Stimulated activated CD4-positive, alpha-beta T cell treated with anti-CD3 and anti-CD28 coated beads, Interleukin-1b, Interleukin-23, amount 100 ng/mL, for 4 hours (primary cell): ENCODE data around the gene GAS7.
"Not testable (repeated sequence)": the region's sequence is repeated elsewhere in the genome, so short reads cannot be mapped to it uniquely, and the experiment has no call there.

Experiments used
- DNase-seq, 2 donors: peaks; one replicate each; pipeline ENCODE4 v3.0.0-alpha.2; 2020; ENCODE audit warnings: low read depth in 2 of 2

Gene GAS7

GRCh38 chr17:10072556-10073425 is 125.6 kb downstream of the GAS7 start:
- no peak for DNase-seq

- no peak for DNase-seq
These were observed 126.3 kb downstream of the GAS7 start for GRCh38 chr17:10072086-10072485.

- DNase-seq = no peak
These were observed 127.3 kb downstream of the GAS7 start for GRCh38 chr17:10071141-10071540.

GRCh38 chr17:10070690-10071089 is 127.7 kb downstream of the GAS7 start:
- DNase-seq = no peak

GRCh38 chr17:10069301-10069700 is 129.1 kb downstream of the GAS7 start:
- no peak for DNase-seq

- no peak for DNase-seq
These were observed 130.8 kb downstream of the GAS7 start for GRCh38 chr17:10067446-10068143.

GRCh38 chr17:10064536-10064935 is 133.9 kb downstream of the GAS7 start:
- no peak for DNase-seq

GRCh38 chr17:10063730-10064241 is 134.6 kb downstream of the GAS7 start:
- DNase-seq = no peak

GRCh38 chr17:10062691-10063385 is 135.6 kb downstream of the GAS7 start:
- DNase-seq = no peak

GRCh38 chr17:10061111-10061845 is 137.1 kb downstream of the GAS7 start:
- DNase-seq = no peak

GRCh38 chr17:10060526-10060925 is 137.9 kb downstream of the GAS7 start:
- no peak for DNase-seq

- DNase-seq = no peak
These were observed 138.7 kb downstream of the GAS7 start for GRCh38 chr17:10059684-10060211.

- no peak for DNase-seq
These were observed 139.3 kb downstream of the GAS7 start for GRCh38 chr17:10058921-10059683.

GRCh38 chr17:10057466-10057865 is 140.9 kb downstream of the GAS7 start:
- DNase-seq = not testable (repeated sequence)

GRCh38 chr17:10055262-10055975 is 143.0 kb downstream of the GAS7 start:
- DNase-seq = no peak

GRCh38 chr17:10053782-10054540 is 144.4 kb downstream of the GAS7 start:
- no peak for DNase-seq

GRCh38 chr17:10052106-10052813 is 146.1 kb downstream of the GAS7 start:
- DNase-seq = no peak

- DNase-seq = no peak
These were observed 147.3 kb downstream of the GAS7 start for GRCh38 chr17:10051112-10051511.
